ENCODE data around the gene AGBL4.

- TF ChIP-seq POLR2A (IDR thresholded peaks at IDR 0.05) (no peak), CTCF (IDR thresholded peaks at IDR 0.05 in 4 of 5, conservative IDR thresholded peaks at IDR 0.05 in 1 of 5) (no peak)
Measured at GRCh38 chr1:48596046-48596445, 1427.7 kb downstream of the AGBL4 start.
